Smooth muscle cell (in vitro differentiated cells): ENCODE results near the gene SCFD2. TPM values are rescaled to one million over a fixed set of nuclear protein-coding genes. Genes with fewer than 3 reads are reported as not detected.

Experiments used
- DNase-seq: peaks from one replicate; lab custom pipeline; 2025; ENCODE audit not compliant: unreplicated experiment; lab: John Stamatoyannopoulos, UW
- H2AFZ ChIP-seq: fragments of 200-600 bp; sonication (generic); 2 replicates; pipeline ENCODE4 v1.6.0; 2016; ENCODE audit warnings: antibody characterized with exemption, low read depth, mild to moderate bottlenecking
- H3F3A ChIP-seq: fragments of 200-600 bp; sonication (generic); 2 replicates; pipeline ENCODE4 v1.6.0; 2017; ENCODE audit warnings: antibody characterized with exemption, low read depth
- H3K27ac ChIP-seq: fragments of 200-600 bp; sonication (generic); 2 replicates; pipeline ENCODE4 v1.5.1; 2016; ENCODE audit warnings: low read depth, mild to moderate bottlenecking
- H3K27me3 ChIP-seq: fragments of 200-600 bp; sonication (generic); 2 replicates; pipeline ENCODE4 v1.6.1; 2016; ENCODE audit warnings: low read depth, mild to moderate bottlenecking
- H3K36me3 ChIP-seq: fragments of 200-600 bp; sonication (generic); 2 replicates; pipeline ENCODE4 v1.5.1; 2016; ENCODE audit warnings: low read depth
- H3K4me1 ChIP-seq: fragments of 200-600 bp; sonication (generic); 2 replicates; pipeline ENCODE4 v1.5.1; 2016; ENCODE audit warnings: low read depth
- H3K4me2 ChIP-seq: fragments of 200-600 bp; sonication (generic); 2 replicates; pipeline ENCODE4 v1.6.0; 2016; ENCODE audit warnings: mild to moderate bottlenecking
- H3K4me3 ChIP-seq: fragments of 200-600 bp; sonication (generic); 2 replicates; pipeline ENCODE4 v1.5.1; 2016; ENCODE audit warnings: mild to moderate bottlenecking
- H3K79me2 ChIP-seq: fragments of 200-600 bp; sonication (generic); 2 replicates; pipeline ENCODE4 v1.6.0; 2016; ENCODE audit warnings: low read depth, mild to moderate bottlenecking
- H3K9ac ChIP-seq: fragments of 200-600 bp; sonication (generic); 2 replicates; pipeline ENCODE4 v1.6.0; 2016; ENCODE audit warnings: low read depth
- H3K9me3 ChIP-seq: fragments of 200-600 bp; sonication (generic); replicated peaks from 2 replicates; pipeline ENCODE4 v1.5.1; 2016; ENCODE audit warnings: low read depth
- H4K20me1 ChIP-seq: fragments of 200-600 bp; sonication (generic); 2 replicates; pipeline ENCODE4 v1.6.0; 2016; ENCODE audit warnings: low read depth
- WGBS: methylation state at CpG from one replicate; pipeline ENCODE4 v1.1.7; 2016; ENCODE audit warnings: low lambda C conversion rate; 5-methylcytosine and 5-hydroxymethylcytosine counted together
- polyA plus RNA-seq: library from polyadenylated mRNA; unstranded; fragments of >200 nt; fragmentation: Nextera tagmentation; extraction: Ambion mirVana; gene quantifications from 2 replicates; pipeline ENCODE4 v1.2.1, GENCODE V29; 2016
- total RNA-seq: library from RNA; depleted of rRNA; stranded (reverse); fragments of >200 nt; gene quantifications from 2 replicates; pipeline ENCODE4 v1.2.3, GENCODE V29; 2014
- TF ChIP-seq, protein P1 (sequence below): fragments of 200-600 bp; sonication (generic); IDR thresholded peaks from 2 replicates; pipeline ENCODE4 v1.5.1; 2017; ENCODE audit warnings: borderline replicate concordance, mild to moderate bottlenecking, antibody characterized with exemption; ENCODE audit not compliant: insufficient read depth, poor library complexity, severe bottlenecking

SCFD2 gene
- total and polyA plus RNA-seq, 2 experiments from 2014 or later, result 7.8 to 11.4 TPM

DNA sequence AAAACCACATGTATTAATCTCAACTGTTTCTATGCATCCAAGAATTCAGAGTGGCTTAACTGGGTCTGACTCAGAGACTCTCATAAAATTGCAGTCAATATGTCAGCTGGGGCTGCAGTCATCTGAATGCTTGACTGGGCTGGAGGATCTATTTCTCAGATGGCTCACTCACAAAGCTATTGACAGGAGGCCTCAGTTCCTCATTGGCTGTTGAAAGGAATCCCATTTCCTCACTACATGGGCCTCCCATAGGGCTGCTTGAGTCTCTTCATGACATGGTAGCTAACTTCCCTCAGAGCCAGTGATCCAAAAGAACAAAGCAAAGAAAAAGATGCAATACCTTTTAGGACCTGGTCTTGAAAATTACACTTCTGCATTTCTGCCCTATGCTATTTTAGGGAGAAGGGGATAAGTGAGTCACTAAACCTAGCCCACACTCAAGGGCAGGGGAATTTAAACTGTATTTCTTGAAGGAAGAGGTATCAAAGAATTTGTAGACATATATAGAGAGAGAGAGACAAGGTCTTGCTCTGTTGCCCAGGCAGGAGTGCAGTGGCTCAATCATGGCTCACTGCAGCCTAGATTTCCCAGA is 9.8 kb downstream of the SCFD2 start:
- H3K27me3 ChIP-seq, result no peaks in the 10 kb centered on the region
- no peaks in the 10 kb centered on the region for H3K4me1 ChIP-seq
- H2AFZ ChIP-seq, result no peak overlapping the region
- no peak overlapping the region for H3K4me3 ChIP-seq
- no peak overlapping the region for H3K9ac ChIP-seq
- H3K4me2 ChIP-seq, result no peak overlapping the region
- H3K36me3 ChIP-seq, result peaks cover 6% of the 10 kb centered on the region
- H3K79me2 ChIP-seq, result peaks cover 23% of the 10 kb centered on the region
- no peaks in the 10 kb centered on the region for H4K20me1 ChIP-seq
- no peaks in the 10 kb centered on the region for H3K9me3 ChIP-seq
- H3F3A ChIP-seq, result no peaks in the 10 kb centered on the region
- no peak overlapping the region for H3K27ac ChIP-seq
- DNase-seq, result no peak
- TF ChIP-seq, protein P1, sequence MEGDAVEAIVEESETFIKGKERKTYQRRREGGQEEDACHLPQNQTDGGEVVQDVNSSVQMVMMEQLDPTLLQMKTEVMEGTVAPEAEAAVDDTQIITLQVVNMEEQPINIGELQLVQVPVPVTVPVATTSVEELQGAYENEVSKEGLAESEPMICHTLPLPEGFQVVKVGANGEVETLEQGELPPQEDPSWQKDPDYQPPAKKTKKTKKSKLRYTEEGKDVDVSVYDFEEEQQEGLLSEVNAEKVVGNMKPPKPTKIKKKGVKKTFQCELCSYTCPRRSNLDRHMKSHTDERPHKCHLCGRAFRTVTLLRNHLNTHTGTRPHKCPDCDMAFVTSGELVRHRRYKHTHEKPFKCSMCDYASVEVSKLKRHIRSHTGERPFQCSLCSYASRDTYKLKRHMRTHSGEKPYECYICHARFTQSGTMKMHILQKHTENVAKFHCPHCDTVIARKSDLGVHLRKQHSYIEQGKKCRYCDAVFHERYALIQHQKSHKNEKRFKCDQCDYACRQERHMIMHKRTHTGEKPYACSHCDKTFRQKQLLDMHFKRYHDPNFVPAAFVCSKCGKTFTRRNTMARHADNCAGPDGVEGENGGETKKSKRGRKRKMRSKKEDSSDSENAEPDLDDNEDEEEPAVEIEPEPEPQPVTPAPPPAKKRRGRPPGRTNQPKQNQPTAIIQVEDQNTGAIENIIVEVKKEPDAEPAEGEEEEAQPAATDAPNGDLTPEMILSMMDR, result no peak

GRCh38 chr4:53354012-53354722 is 11.7 kb downstream of the SCFD2 start:
- no peak overlapping the region for H2AFZ ChIP-seq
- no peaks in the 10 kb centered on the region for H3F3A ChIP-seq
- H3K9ac ChIP-seq, result no peak overlapping the region
- no peaks in the 10 kb centered on the region for H4K20me1 ChIP-seq
- peaks cover 15% of the 10 kb centered on the region for H3K79me2 ChIP-seq
- no peaks in the 10 kb centered on the region for H3K4me1 ChIP-seq
- H3K36me3 ChIP-seq, result peaks cover 6% of the 10 kb centered on the region
- H3K4me3 ChIP-seq, result no peak overlapping the region
- H3K9me3 ChIP-seq, result no peaks in the 10 kb centered on the region
- H3K4me2 ChIP-seq, result no peak overlapping the region
- H3K27me3 ChIP-seq, result no peaks in the 10 kb centered on the region
- TF ChIP-seq, protein P1, result no peak
- H3K27ac ChIP-seq, result no peak overlapping the region
- 98% methylated on average over 25 of the region's 32 CpGs for WGBS
- DNase-seq, result no peak

DNA sequence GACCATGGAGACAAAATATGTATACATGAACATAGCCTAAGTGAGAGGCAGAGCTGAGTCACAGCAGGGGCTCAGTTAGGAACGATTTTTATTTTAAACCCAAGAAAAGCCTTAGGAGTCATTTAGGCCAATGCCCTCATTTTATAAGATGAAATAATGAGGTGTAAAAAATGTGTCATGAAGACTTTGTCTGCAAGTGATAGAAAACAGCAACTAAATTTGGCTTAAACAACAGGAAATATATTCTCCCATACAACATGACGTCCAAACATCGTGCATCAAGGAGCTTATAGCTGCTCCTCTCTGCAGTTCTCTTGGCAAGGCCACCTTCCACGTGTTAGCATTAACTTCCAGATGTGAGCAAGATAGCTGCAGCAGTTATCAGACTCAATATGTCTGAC is 16.8 kb downstream of the SCFD2 start:
- no peak overlapping the region for H3K9ac ChIP-seq
- no peak overlapping the region for H3K27ac ChIP-seq
- no peak for DNase-seq
- no peaks in the 10 kb centered on the region for H3K9me3 ChIP-seq
- H3K4me1 ChIP-seq, result no peaks in the 10 kb centered on the region
- no peaks in the 10 kb centered on the region for H3K79me2 ChIP-seq
- no peak overlapping the region for H2AFZ ChIP-seq
- H3K36me3 ChIP-seq, result peaks cover 6% of the 10 kb centered on the region
- no peaks in the 10 kb centered on the region for H3F3A ChIP-seq
- no peak overlapping the region for H3K4me2 ChIP-seq
- TF ChIP-seq, protein P1, result no peak
- no peaks in the 10 kb centered on the region for H4K20me1 ChIP-seq
- H3K4me3 ChIP-seq, result no peak overlapping the region
- 81% methylated on average over 4 of the region's 4 CpGs for WGBS
- no peaks in the 10 kb centered on the region for H3K27me3 ChIP-seq

DNA sequence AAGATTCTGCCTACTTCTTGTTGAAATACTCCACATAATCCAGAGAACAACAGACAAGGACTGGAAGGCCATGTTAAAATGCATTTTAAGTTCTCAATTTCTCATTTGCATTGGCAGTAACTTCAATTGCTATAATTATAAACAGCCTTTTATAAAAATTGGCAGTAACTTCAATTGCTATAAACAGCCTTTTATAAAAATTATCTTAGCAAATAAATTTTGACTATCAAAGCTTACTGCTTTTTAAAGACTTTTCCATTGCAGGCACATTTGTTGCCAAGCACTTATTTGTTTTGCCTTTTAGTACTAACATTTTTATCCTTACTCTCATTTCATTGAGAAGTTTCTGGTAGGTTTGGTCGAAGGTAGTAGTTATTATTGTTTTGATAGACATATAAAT is 17.8 kb downstream of the SCFD2 start:
- Histone ChIP-seq H3K4me1 (no peaks in the 10 kb centered on the region), H3K9ac (no peak overlapping the region), H3K79me2 (no peaks in the 10 kb centered on the region), H3K9me3 (no peaks in the 10 kb centered on the region), H4K20me1 (no peaks in the 10 kb centered on the region), H3K36me3 (peaks cover 6% of the 10 kb centered on the region), H2AFZ (no peak overlapping the region), H3K27me3 (no peaks in the 10 kb centered on the region), H3F3A (no peaks in the 10 kb centered on the region), H3K4me2 (no peak overlapping the region), H3K27ac (no peak overlapping the region), H3K4me3 (no peak overlapping the region)
- WGBS, result 89% methylated on average over 1 of the region's 1 CpG
- no peak for DNase-seq
- TF ChIP-seq, protein P1, result no peak
